RWPE1 (cell line): ENCODE data around the gene YTHDF1.

Experiments used
- CTCF ChIA-PET: fragments of 350-600 bp; sonication (Branson Sonifier 250); formaldehyde crosslinking; extraction: SDS; loops from one replicate; lab custom pipeline; 2021; lab: Yijun Ruan, JAX
- POLR2A ChIA-PET: fragments of 400-600 bp; formaldehyde crosslinking; extraction: SDS; loops from one replicate; lab custom pipeline; 2020; ENCODE audit warnings: antibody characterized with exemption; ENCODE audit not compliant: low non-redundant PET; lab: Yijun Ruan, JAX
- DNase-seq: peaks from one replicate; pipeline ENCODE4 v3.0.0; 2012; ENCODE audit warnings: low spot score
- H3K27ac ChIP-seq: fragments of 450-650 bp; 2 replicates; pipeline ENCODE4 v1.5.1; 2017
- TF ChIP-seq, protein P1 (sequence below): fragments of 450-650 bp; conservative IDR thresholded peaks from 2 replicates; pipeline ENCODE4 v1.5.1; 2017; ENCODE audit warnings: low read depth, mild to moderate bottlenecking

YTHDF1 gene

DNA sequence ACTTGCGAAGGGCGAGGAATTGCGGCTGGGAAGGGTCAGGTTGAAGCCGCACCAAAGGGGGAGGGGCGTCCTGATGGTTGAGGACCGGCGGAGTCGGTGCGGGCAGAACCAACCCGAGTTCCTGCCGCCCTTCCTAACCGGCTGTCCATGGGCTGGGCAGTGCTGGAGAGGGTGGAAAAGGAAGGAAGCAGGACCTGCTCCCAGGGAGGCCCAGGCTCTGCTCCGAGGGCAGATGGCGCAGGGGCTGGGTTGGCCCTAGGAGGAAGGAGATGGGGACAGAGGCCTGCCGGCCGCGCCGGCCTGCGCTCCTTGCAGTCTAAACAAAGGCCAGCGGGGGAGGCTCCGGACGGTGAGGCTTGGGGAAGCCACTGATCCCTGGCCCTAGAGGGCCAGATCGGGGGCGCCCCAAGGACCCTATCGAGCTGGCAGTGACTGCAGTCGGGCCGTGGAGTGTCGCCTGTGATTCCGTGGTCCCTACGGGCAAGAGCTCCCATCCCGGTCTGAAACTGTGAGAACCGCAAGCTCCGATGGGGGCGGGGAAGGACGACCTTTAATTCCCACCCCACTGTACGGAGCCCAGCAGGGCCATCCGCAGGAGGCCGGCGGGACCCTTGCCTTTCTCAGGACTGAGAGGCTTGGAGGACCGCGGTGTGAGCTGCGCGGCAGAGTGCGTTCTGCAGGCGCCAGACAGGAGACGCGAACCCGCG is 39.4 kb downstream of the YTHDF1 start:
- CTCF ChIA-PET = interaction anchor here (0.6 to 1.0 kb wide), 4 partner anchors 47 to 1143 kb away, joined by 3 to 6 read pairs (median 5); no protein-coding TSS in a partner anchor
- POLR2A ChIA-PET = no interaction called here
- no peak for DNase-seq
- TF ChIP-seq, protein P1, sequence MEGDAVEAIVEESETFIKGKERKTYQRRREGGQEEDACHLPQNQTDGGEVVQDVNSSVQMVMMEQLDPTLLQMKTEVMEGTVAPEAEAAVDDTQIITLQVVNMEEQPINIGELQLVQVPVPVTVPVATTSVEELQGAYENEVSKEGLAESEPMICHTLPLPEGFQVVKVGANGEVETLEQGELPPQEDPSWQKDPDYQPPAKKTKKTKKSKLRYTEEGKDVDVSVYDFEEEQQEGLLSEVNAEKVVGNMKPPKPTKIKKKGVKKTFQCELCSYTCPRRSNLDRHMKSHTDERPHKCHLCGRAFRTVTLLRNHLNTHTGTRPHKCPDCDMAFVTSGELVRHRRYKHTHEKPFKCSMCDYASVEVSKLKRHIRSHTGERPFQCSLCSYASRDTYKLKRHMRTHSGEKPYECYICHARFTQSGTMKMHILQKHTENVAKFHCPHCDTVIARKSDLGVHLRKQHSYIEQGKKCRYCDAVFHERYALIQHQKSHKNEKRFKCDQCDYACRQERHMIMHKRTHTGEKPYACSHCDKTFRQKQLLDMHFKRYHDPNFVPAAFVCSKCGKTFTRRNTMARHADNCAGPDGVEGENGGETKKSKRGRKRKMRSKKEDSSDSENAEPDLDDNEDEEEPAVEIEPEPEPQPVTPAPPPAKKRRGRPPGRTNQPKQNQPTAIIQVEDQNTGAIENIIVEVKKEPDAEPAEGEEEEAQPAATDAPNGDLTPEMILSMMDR = no peak
- no peak overlapping the region for H3K27ac ChIP-seq

DNA sequence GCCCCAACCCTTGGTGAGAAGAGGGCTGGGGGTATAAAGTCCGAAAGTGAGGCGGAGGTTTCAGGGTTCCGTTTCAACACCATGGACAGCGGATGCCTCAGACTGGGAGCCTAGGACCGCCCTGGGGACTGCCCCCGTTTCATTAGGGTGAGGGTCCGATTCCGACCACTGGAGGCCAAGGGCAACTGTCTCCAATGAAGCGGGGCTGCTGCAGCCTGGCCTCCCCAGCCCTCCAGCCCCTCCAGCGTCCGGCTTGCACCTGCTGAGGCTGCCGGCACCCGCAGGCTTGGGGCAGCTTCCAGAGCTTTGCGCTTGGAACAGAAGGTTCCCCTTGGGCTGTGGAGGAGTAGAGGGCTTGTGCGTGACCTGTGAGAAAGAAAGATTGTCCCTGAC is 39.9 kb downstream of the YTHDF1 start:
- H3K27ac ChIP-seq = no peak overlapping the region
- DNase-seq = no peak
- CTCF ChIA-PET = interaction anchor here (0.6 to 1.0 kb wide), 4 partner anchors 48 to 1143 kb away, joined by 3 to 6 read pairs (median 5); no protein-coding TSS in a partner anchor
- POLR2A ChIA-PET = no interaction called here
- TF ChIP-seq, protein P1 = no peak

- H3K27ac ChIP-seq = no peak overlapping the region
- TF ChIP-seq, protein P1 = no peak
- CTCF ChIA-PET = interaction anchor here (0.6 to 1.6 kb wide), 4 partner anchors 11 to 1142 kb away, joined by 3 to 6 read pairs (median 4); no protein-coding TSS in a partner anchor
- POLR2A ChIA-PET = no interaction called here
- DNase-seq = no peak
Observed at GRCh38 chr20:63175038-63175895, 40.7 kb downstream of the YTHDF1 start.

- TF ChIP-seq, protein P1 = no peak
- H3K27ac ChIP-seq = no peak overlapping the region
- ChIA-PET POLR2A (no interaction called here), CTCF (interaction anchor here (0.6 to 1.6 kb wide), 4 partner anchors 9 to 62 kb away, joined by 3 to 5 read pairs (median 4); no protein-coding TSS in a partner anchor)
- DNase-seq = no peak
Observed at GRCh38 chr20:63174309-63175037, 41.5 kb downstream of the YTHDF1 start.

GRCh38 chr20:63173552-63174191 is 42.3 kb downstream of the YTHDF1 start:
- TF ChIP-seq, protein P1 = no peak
- H3K27ac ChIP-seq = no peak overlapping the region
- DNase-seq = no peak
- POLR2A ChIA-PET = no interaction called here
- CTCF ChIA-PET = interaction anchor here (0.9 to 1.6 kb wide), 4 partner anchors 9 to 381 kb away, joined by 3 to 5 read pairs (median 4); no protein-coding TSS in a partner anchor
